GM12864 (cell line): ENCODE results near the gene FOXL1.
A peak's percentile ranks its signal among the peaks of the same experiment; 100 is the strongest.

Experiments
- DNase-seq: peaks from one replicate; pipeline ENCODE4 v3.0.0-alpha.2; 2011; ENCODE audit warnings: low read depth
- H3K4me3 ChIP-seq: 2 replicates; pipeline ENCODE4 v1.5.1; 2011; ENCODE audit warnings: mild to moderate bottlenecking, low read depth, low read length, control low read depth
- CTCF ChIP-seq: IDR thresholded peaks from 2 replicates; pipeline ENCODE4 v1.5.1; 2011; ENCODE audit warnings: low read depth, mild to moderate bottlenecking, moderate library complexity, low read length, control low read depth, inconsistent platforms; ENCODE audit errors: missing control alignments

Gene FOXL1

GRCh38 chr16:86547286-86547685 is 31.1 kb upstream of the FOXL1 start:
- no peak overlapping the region for H3K4me3 ChIP-seq
- DNase-seq, result no peak
- no peak for TF ChIP-seq CTCF

DNA sequence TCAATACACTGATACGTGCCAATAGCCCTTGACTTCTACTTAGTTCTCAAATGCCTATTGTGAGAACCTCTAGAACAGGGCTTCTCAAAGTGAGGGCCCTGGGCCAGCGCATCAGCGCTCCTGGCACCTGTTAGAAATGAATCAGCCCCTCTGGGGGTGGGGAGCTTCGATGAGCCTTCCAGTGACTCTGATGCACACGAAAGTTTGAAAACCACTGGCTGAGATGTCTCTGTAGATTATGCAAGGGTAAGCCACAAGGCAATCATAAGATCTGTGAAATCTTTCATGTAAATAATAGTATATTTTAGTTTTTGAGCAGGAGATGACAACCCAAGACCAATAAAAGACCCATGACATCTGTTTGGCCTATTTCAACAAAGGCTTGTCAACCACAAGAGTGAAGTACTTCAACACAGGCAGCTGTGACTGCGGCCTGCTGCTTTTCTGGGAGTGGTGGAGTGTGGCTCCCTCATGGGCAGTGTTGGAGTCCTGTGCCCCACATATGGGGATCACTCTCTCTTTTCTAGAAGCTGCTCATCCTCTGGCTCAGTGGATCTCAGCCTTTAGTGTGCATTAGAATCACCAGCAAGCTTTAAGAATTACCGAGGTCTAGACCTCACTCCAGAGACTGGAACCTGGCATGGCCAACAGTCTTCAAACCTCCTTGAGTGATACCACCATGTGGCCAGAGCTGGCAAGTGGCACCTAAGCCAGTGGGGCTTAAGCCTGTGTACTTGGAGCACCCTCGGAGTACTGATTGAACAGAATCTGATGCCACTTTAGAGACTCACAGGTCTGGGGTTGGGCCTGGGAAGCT is 29.1 kb upstream of the FOXL1 start:
- DNase-seq, result no peak
- H3K4me3 ChIP-seq, result no peak overlapping the region
- no peak for TF ChIP-seq CTCF

DNA sequence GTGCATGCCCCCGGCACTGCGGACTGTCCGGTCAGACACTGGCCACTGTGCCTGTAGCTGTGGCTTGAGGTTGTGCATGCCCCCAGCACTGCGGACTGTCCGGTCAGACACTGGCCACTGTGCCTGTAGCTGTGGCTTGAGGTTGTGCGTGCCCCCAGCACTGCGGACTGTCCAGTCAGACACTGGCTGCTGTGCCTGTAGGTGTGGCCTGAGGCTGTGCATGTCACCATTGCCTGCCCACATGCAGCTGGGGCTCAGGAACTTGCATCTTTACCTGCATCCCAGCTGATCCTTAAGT is 28.5 kb upstream of the FOXL1 start:
- no peak overlapping the region for H3K4me3 ChIP-seq
- no peak for DNase-seq
- TF ChIP-seq CTCF, result no peak

DNA sequence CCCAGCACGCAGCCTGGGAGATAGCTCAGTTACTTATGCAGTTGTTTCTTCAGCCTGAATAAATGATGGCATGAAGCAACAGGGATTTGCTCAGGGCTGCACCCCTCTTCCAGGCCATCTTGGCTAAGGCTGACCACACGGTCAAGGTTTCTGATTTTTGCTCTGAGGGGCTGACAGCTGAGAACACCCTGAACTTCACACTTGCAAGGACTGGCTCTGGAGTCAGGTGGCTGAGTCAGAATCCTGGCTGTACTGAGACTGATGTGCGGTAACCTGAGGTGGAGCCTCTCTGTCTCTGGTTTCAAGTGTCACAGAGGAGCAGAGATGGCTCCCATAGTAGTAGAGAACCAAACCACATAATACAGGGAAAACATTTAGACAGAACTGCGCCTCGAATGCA is 28.1 kb upstream of the FOXL1 start:
- no peak for DNase-seq
- TF ChIP-seq CTCF, result no peak

GRCh38 chr16:86553356-86553755 is 25.0 kb upstream of the FOXL1 start:
- DNase-seq, result no peak
- H3K4me3 ChIP-seq, result no peak overlapping the region
- no peak for TF ChIP-seq CTCF

More for the DNA sequence above, 28.1 kb upstream of the FOXL1 start:
- H3K4me3 ChIP-seq, result no peak overlapping the region

GRCh38 chr16:86554599-86554916 is 23.8 kb upstream of the FOXL1 start:
- no peak for TF ChIP-seq CTCF

More at GRCh38 chr16:86554599-86554916, 23.8 kb upstream of the FOXL1 start:
- DNase-seq, result no peak
- peak overlapping the region; percentile 86 for H3K4me3 ChIP-seq
